Panc1 (cell line): ENCODE results near the gene TRPV6. TPM values are rescaled to one million over a fixed set of nuclear protein-coding genes. Genes with fewer than 3 reads are reported as not detected.

ENCODE experiments used
- ATAC-seq: fragments of 200-7000 bp; cut with Tn5 transposase; 2 replicates; pipeline ENCODE4 v1.9.1; 2020; ENCODE audit warnings: mild to moderate bottlenecking, moderate library complexity
- BruUV-seq: library from RNA; stranded (reverse); fragments of 400-500 nt; replicated peaks from 2 replicates; lab custom pipeline; 2021; lab: Mats Ljungman, UMichigan
- CTCF ChIA-PET: fragments of 300-600 bp; sonication (Branson Sonifier 250); formaldehyde crosslinking; loops from one replicate; lab custom pipeline; 2022; ENCODE audit warnings: antibody characterized with exemption; lab: Charles Lee
- POLR2A ChIA-PET: fragments of 300-600 bp; sonication (Branson Sonifier 250); formaldehyde crosslinking; loops from one replicate; lab custom pipeline; 2022; ENCODE audit warnings: antibody characterized with exemption; lab: Charles Lee
- DNase-seq: peaks from one replicate; pipeline ENCODE4 v3.0.0-alpha.2; 2010; ENCODE audit warnings: low read depth, low spot score
- H3K27ac ChIP-seq: 2 replicates; pipeline ENCODE4 v1.5.1; 2011; ENCODE audit warnings: mild to moderate bottlenecking, low read length, inconsistent platforms
- H3K27me3 ChIP-seq: fragments of 200-500 bp; sonication (Bioruptor generic); 2 replicates; pipeline ENCODE4 v1.6.0; 2014; ENCODE audit warnings: low read length, inconsistent platforms; ENCODE audit not compliant: control insufficient read depth, insufficient read depth
- H3K36me3 ChIP-seq: fragments of 200-500 bp; sonication (Bioruptor generic); 2 replicates; pipeline ENCODE4 v1.5.1; 2014; ENCODE audit warnings: inconsistent platforms, mild to moderate bottlenecking, low read length, moderate library complexity; ENCODE audit not compliant: control insufficient read depth, insufficient read depth
- H3K4me1 ChIP-seq: 2 replicates; pipeline ENCODE4 v1.5.1; 2011; ENCODE audit warnings: inconsistent platforms, mild to moderate bottlenecking, low read length, moderate library complexity; ENCODE audit not compliant: control insufficient read depth, insufficient read depth
- H3K4me3 ChIP-seq, 2 experiments: 2 replicates each; pipeline ENCODE4 v1.5.1; 2011 to 2012; ENCODE audit warnings: low read depth in 2 of 2, low read length in 2 of 2, mild to moderate bottlenecking in 2 of 2, inconsistent platforms in 1 of 2, moderate library complexity in 1 of 2
- H3K9me3 ChIP-seq: fragments of 200-500 bp; sonication (Bioruptor generic); 2 replicates; pipeline ENCODE4 v1.5.1; 2014; ENCODE audit warnings: low read depth, mild to moderate bottlenecking, inconsistent platforms, low read length, moderate library complexity; ENCODE audit not compliant: control insufficient read depth, insufficient read depth
- CTCF ChIP-seq: fragments of 450-650 bp; IDR thresholded peaks from 2 replicates; pipeline ENCODE4 v1.5.1; 2017; ENCODE audit warnings: mild to moderate bottlenecking
- POLR2AphosphoS5 ChIP-seq: IDR thresholded peaks from 2 replicates; pipeline ENCODE4 v1.6.1; 2012; ENCODE audit warnings: mild to moderate bottlenecking, low read depth, low read length, moderate library complexity
- REST ChIP-seq, 2 experiments: IDR thresholded peaks; 2 replicates each; pipeline ENCODE4 v1.6.1; 2011 to 2012; ENCODE audit warnings: low read depth in 2 of 2, control low read depth in 1 of 2, low read length in 1 of 2, mild to moderate bottlenecking in 1 of 2, moderate library complexity in 1 of 2; ENCODE audit not compliant: insufficient read depth in 1 of 2
- SIN3A ChIP-seq: IDR thresholded peaks from 2 replicates; pipeline ENCODE4 v1.6.1; 2012; ENCODE audit warnings: low read depth, mild to moderate bottlenecking, low read length, moderate library complexity, borderline replicate concordance; ENCODE audit not compliant: insufficient read depth
- TCF7L2 ChIP-seq: IDR thresholded peaks from 2 replicates; pipeline ENCODE4 v1.6.1; 2011; ENCODE audit warnings: mild to moderate bottlenecking, low read depth, low read length, inconsistent platforms
- in situ Hi-C: cut with HindIII; loops from 2 replicates; pipeline ENCODE4 v1.10.0; 2016; ENCODE audit warnings: low sequenced_read_pairs, low pct_unique_long_range_greater_than_20kb
- intact Hi-C: fragments of 100-400 bp; cut with micrococcal nuclease; formaldehyde crosslinking; loops from one replicate; pipeline ENCODE4 v1.10.0; 2022; ENCODE audit not compliant: unreplicated experiment
- total RNA-seq: library from RNA; stranded (reverse); gene quantifications from one replicate; pipeline ENCODE4 v1.2.1, GENCODE V29; 2021; ENCODE audit not compliant: unreplicated experiment

The TRPV6 gene
- total RNA-seq, 1 experiment from 2014 or later: not detected

- in situ Hi-C loops (no loop called here), intact Hi-C loops (no loop called here)
- no peaks in the 10 kb centered on the region for H3K4me1 ChIP-seq
- no peak overlapping the region for H3K4me3 ChIP-seq
- no TSS peak for BruUV-seq
- TF ChIP-seq TCF7L2 (no peak), REST (IDR thresholded peaks at IDR 0.05; ENCODE audit: insufficient read depth in 1 of 2, low read depth in 2 of 2, low read length in 1 of 2) (no peak)
- ATAC-seq: no peak
- DNase-seq: no peak
- no peaks in the 10 kb centered on the region for H3K36me3 ChIP-seq
- no peak overlapping the region for H3K27ac ChIP-seq
- ChIA-PET CTCF (no interaction called here), POLR2A (no interaction called here)
- no peaks in the 10 kb centered on the region; the same call in 1 of the 2 replicates for H3K27me3 ChIP-seq
- no peaks in the 10 kb centered on the region for H3K9me3 ChIP-seq
Observed at GRCh38 chr7:142918901-142919300, 33.4 kb upstream of the TRPV6 start.

- H3K27ac ChIP-seq: no peak overlapping the region
- H3K36me3 ChIP-seq: no peaks in the 10 kb centered on the region
- H3K4me3 ChIP-seq: no peak overlapping the region
- in situ Hi-C loops (no loop called here), intact Hi-C loops (no loop called here)
- ChIA-PET CTCF (no interaction called here), POLR2A (no interaction called here)
- no peaks in the 10 kb centered on the region for H3K27me3 ChIP-seq
- no peaks in the 10 kb centered on the region for H3K9me3 ChIP-seq
- no TSS peak for BruUV-seq
- ATAC-seq (no peak), DNase-seq (no peak)
- TF ChIP-seq CTCF: no peak
- TF ChIP-seq SIN3A: no peak
- TF ChIP-seq POLR2AphosphoS5: no peak
- TF ChIP-seq REST (IDR thresholded peaks at IDR 0.05; ENCODE audit: insufficient read depth in 1 of 2, low read depth in 2 of 2, low read length in 1 of 2): no peak
- TF ChIP-seq TCF7L2: no peak
- H3K4me1 ChIP-seq: no peaks in the 10 kb centered on the region
Observed at GRCh38 chr7:142917447-142917846, 31.9 kb upstream of the TRPV6 start.
